Large intestine (tissue), 3 donors: ENCODE results near the gene LCE3B. TPM values are rescaled to one million over a fixed set of nuclear protein-coding genes. Genes with fewer than 3 reads are reported as not detected.
A peak's percentile ranks its signal among the peaks of the same experiment; 100 is the strongest.

Source experiments
- DNase-seq, 2 donors: peaks; one replicate each; pipeline versions ENCODE4 v3.0.0 to v3.0.0-alpha.2; 2013
- H3K27ac ChIP-seq: one replicate; pipeline ENCODE4 v1.5.1; 2013; ENCODE audit warnings: low read length
- H3K27me3 ChIP-seq: 2 replicates; pipeline ENCODE4 v1.6.1; 2013; ENCODE audit warnings: low read length; ENCODE audit not compliant: control insufficient read depth, insufficient read depth
- H3K36me3 ChIP-seq: 2 replicates; pipeline ENCODE4 v1.6.1; 2013; ENCODE audit warnings: low read length; ENCODE audit not compliant: control insufficient read depth, insufficient read depth
- H3K4me1 ChIP-seq: one replicate; pipeline ENCODE4 v1.6.1; 2013; ENCODE audit warnings: low read length; ENCODE audit not compliant: control insufficient read depth, insufficient read depth
- H3K4me3 ChIP-seq: one replicate; pipeline ENCODE4 v1.5.1; 2013; ENCODE audit warnings: low read length
- H3K9me3 ChIP-seq: one replicate; pipeline ENCODE4 v1.6.1; 2013; ENCODE audit warnings: mild to moderate bottlenecking, low read depth, low read length, moderate library complexity; ENCODE audit not compliant: control insufficient read depth
- WGBS: methylation state at CpG from one replicate; pipeline ENCODE4 v1.1.5; 2013; ENCODE audit warnings: low lambda C conversion rate; ENCODE audit not compliant: insufficient coverage; 5-methylcytosine and 5-hydroxymethylcytosine counted together
- polyA plus RNA-seq: library from polyadenylated mRNA; unstranded; fragments of 120-200 nt; gene quantifications from one replicate; pipeline ENCODE4 v1.2.1, GENCODE V29; 2013

Gene LCE3B
- polyA plus RNA-seq, 1 donor = not detected

DNA sequence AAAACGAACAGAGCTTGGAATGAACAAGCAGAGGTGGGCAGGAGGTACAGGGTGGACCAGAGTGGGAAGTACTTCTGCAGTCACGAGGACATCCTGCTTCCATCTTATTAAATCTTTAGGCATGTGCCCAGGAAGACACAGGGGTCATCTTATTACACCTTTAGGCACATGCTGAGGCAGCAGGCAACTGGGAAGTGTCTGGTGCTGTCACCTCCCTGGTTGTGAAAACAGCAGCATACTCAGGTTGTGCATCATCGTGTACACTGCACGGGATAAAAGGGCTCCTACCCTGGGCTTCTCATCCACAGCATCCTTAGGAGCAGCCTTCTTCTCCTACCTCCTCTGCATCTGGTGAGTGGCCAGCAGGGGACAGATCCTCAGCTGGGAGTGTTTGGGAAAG lies 13.7 kb upstream of the LCE3B start, which contains the start of gene LCE3C:
TSS of gene LCE3C (plus strand) at position 301 of the 400 bp plus-strand sequence. CDS start 498 bp downstream, outside the sequence.
- Histone ChIP-seq H3K9me3 (peaks cover 4% of the 10 kb centered on the region), H3K4me1 (no peaks in the 10 kb centered on the region)
- WGBS = no CpG with 5 or more reads among the region's 4 CpGs

GRCh38 chr1:152621993-152622392 lies 8.4 kb downstream of the LCE3B start:
- Histone ChIP-seq H3K4me1 (no peaks in the 10 kb centered on the region), H3K27me3 (peaks cover 7% of the 10 kb centered on the region), H3K27ac (no peak overlapping the region), H3K9me3 (no peaks in the 10 kb centered on the region), H3K36me3 (no peaks in the 10 kb centered on the region), H3K4me3 (no peak overlapping the region)
- WGBS = no CpG with 5 or more reads among the region's 3 CpGs
- no peak for DNase-seq

More for the DNA sequence above, 13.7 kb upstream of the LCE3B start, which contains the start of gene LCE3C:
- Histone ChIP-seq H3K4me3 (no peak within 1 kb of the TSS), H3K36me3 (no peaks in the 10 kb centered on the region), H3K27ac (no peak within 1 kb of the TSS), H3K27me3 (no peaks in the 10 kb centered on the region)
- DNase-seq = no peak

- H3K9me3 ChIP-seq = no peaks in the 10 kb centered on the region
- H3K27ac ChIP-seq = no peak within 1 kb of the TSS
- H3K4me1 ChIP-seq = no peaks in the 10 kb centered on the region
- H3K27me3 ChIP-seq = peaks cover 7% of the 10 kb centered on the region
- DNase-seq = no peak
- no peaks in the 10 kb centered on the region for H3K36me3 ChIP-seq
- H3K4me3 ChIP-seq = no peak within 1 kb of the TSS
- no CpG with 5 or more reads among the region's 10 CpGs for WGBS
Observed at GRCh38 chr1:152622803-152623202, 9.2 kb downstream of the LCE3B start, which contains the start of gene LCE3A. Gene LCE3A, minus strand, starts transcription at chr1:152623103. Its CDS starts 0 bp downstream, at chr1:152623103.

- Histone ChIP-seq H3K27ac (no peak overlapping the region), H3K27me3 (peaks cover 7% of the 10 kb centered on the region), H3K4me1 (no peaks in the 10 kb centered on the region), H3K4me3 (no peak overlapping the region), H3K9me3 (no peaks in the 10 kb centered on the region), H3K36me3 (no peaks in the 10 kb centered on the region)
- WGBS = no CpG with 5 or more reads among the region's 29 CpGs
- no peak for DNase-seq
Observed at GRCh38 chr1:152623203-152623844, 9.7 kb downstream of the LCE3B start.

GRCh38 chr1:152626744-152627143 lies 13.1 kb downstream of the LCE3B start:
- H3K36me3 ChIP-seq = no peaks in the 10 kb centered on the region
- no peak overlapping the region for H3K4me3 ChIP-seq
- no peaks in the 10 kb centered on the region for H3K4me1 ChIP-seq
- H3K27ac ChIP-seq = no peak overlapping the region
- peaks cover 7% of the 10 kb centered on the region for H3K27me3 ChIP-seq
- no peaks in the 10 kb centered on the region for H3K9me3 ChIP-seq
- DNase-seq = no peak
- no CpG with 5 or more reads among the region's 1 CpG for WGBS

GRCh38 chr1:152630596-152630995 lies 17.0 kb downstream of the LCE3B start:
- no peaks in the 10 kb centered on the region for H3K36me3 ChIP-seq
- no peak overlapping the region for H3K4me3 ChIP-seq
- no CpG with 5 or more reads among the region's 3 CpGs for WGBS
- no peaks in the 10 kb centered on the region for H3K9me3 ChIP-seq
- no peaks in the 10 kb centered on the region for H3K27me3 ChIP-seq
- no peak overlapping the region for H3K27ac ChIP-seq
- DNase-seq = no peak
- no peaks in the 10 kb centered on the region for H3K4me1 ChIP-seq

- H3K9me3 ChIP-seq = no peaks in the 10 kb centered on the region
- H3K36me3 ChIP-seq = no peaks in the 10 kb centered on the region
- no peak overlapping the region for H3K27ac ChIP-seq
- H3K4me3 ChIP-seq = no peak overlapping the region
- no CpG with 5 or more reads among the region's 1 CpG for WGBS
- no peak for DNase-seq
- H3K27me3 ChIP-seq = no peaks in the 10 kb centered on the region
- H3K4me1 ChIP-seq = no peaks in the 10 kb centered on the region
Observed at GRCh38 chr1:152640351-152640750, 26.7 kb downstream of the LCE3B start.

- Histone ChIP-seq H3K9me3 (no peaks in the 10 kb centered on the region), H3K36me3 (no peaks in the 10 kb centered on the region), H3K27ac (no peak overlapping the region), H3K4me1 (no peaks in the 10 kb centered on the region), H3K4me3 (no peak overlapping the region), H3K27me3 (no peaks in the 10 kb centered on the region)
- WGBS = 80% methylated on average over 1 of the region's 3 CpGs
- no peak for DNase-seq
Observed at GRCh38 chr1:152643945-152644344, 30.3 kb downstream of the LCE3B start.

- Histone ChIP-seq H3K27me3 (no peaks in the 10 kb centered on the region), H3K9me3 (no peaks in the 10 kb centered on the region), H3K27ac (no peak overlapping the region), H3K4me1 (no peaks in the 10 kb centered on the region), H3K36me3 (no peaks in the 10 kb centered on the region), H3K4me3 (no peak overlapping the region)
- WGBS = no CpG with 5 or more reads among the region's 3 CpGs
- no peak for DNase-seq
Observed at GRCh38 chr1:152645146-152645545, 31.5 kb downstream of the LCE3B start.

GRCh38 chr1:152646656-152647055 lies 33.0 kb downstream of the LCE3B start:
- Histone ChIP-seq H3K27ac (no peak overlapping the region), H3K36me3 (no peaks in the 10 kb centered on the region), H3K4me1 (no peaks in the 10 kb centered on the region), H3K9me3 (no peaks in the 10 kb centered on the region), H3K27me3 (no peaks in the 10 kb centered on the region), H3K4me3 (no peak overlapping the region)
- no peak for DNase-seq

- peak; percentile 37 to 42 for DNase-seq
- no peaks in the 10 kb centered on the region for H3K27me3 ChIP-seq
- H3K9me3 ChIP-seq = no peaks in the 10 kb centered on the region
- no peak overlapping the region for H3K4me3 ChIP-seq
- WGBS = 36% methylated on average over 8 of the region's 10 CpGs
- no peaks in the 10 kb centered on the region for H3K36me3 ChIP-seq
- no peak overlapping the region for H3K27ac ChIP-seq
- H3K4me1 ChIP-seq = no peaks in the 10 kb centered on the region
Observed at GRCh38 chr1:152654110-152654509, 40.5 kb downstream of the LCE3B start.
